HEK293 (cell line): ENCODE data around the gene CATSPERD.

Experiments used
- CTCF ChIP-seq: fragments of 450-650 bp; formaldehyde crosslinking; IDR thresholded peaks from 2 replicates; pipeline ENCODE4 v1.5.1; 2016; ENCODE audit warnings: missing biosample characterization, missing genetic modification characterization
- TCF7L2 ChIP-seq: IDR thresholded peaks from 2 replicates; pipeline ENCODE4 v1.6.1; 2011; ENCODE audit warnings: low read depth, mild to moderate bottlenecking, inconsistent platforms, low read length, moderate library complexity, borderline replicate concordance
- ZBTB49 ChIP-seq: fragments of 450-650 bp; formaldehyde crosslinking; IDR thresholded peaks from 2 replicates; pipeline ENCODE4 v1.5.1; 2016; ENCODE audit warnings: missing biosample characterization, missing genetic modification characterization, low read depth
- ZNF707 ChIP-seq: fragments of 450-650 bp; formaldehyde crosslinking; IDR thresholded peaks from 2 replicates; pipeline ENCODE4 v1.5.1; 2016; ENCODE audit warnings: missing biosample characterization, missing genetic modification characterization

- TF ChIP-seq ZBTB49 (tag by site-specific recombination): no peak
- TF ChIP-seq TCF7L2: no peak
- TF ChIP-seq ZNF707 (tag by site-specific recombination): no peak
- TF ChIP-seq CTCF (tag by site-specific recombination): no peak
Observed at GRCh38 chr19:5786593-5787408, 66.4 kb downstream of the CATSPERD start.
